ENCODE data around the gene TCF4. TPM values are rescaled to one million over a fixed set of nuclear protein-coding genes. Genes with fewer than 3 reads are reported as not detected.
A peak's percentile ranks its signal among the peaks of the same experiment; 100 is the strongest.

Gene TCF4
- total RNA-seq, 1 experiment from 2014 or later: 104 TPM

DNA sequence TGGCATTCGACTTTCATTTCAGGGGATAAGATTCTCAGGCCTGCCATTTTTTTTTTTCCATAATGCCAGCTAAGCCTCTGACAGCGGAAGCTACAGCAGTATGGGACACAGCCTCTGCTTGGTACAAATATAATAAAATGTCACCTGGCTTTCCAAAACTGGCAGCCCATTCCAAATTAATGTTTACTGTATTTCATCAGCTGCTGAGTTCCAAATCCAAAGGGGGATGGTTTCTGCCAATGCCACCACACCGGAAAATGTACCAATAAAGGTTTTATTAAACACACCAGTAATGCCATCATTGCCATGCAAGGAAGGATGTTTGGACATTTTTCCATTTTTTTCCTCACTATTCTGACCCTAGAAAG lies 352.9 kb downstream of the TCF4 start (continued):
- TF ChIP-seq, protein P1, sequence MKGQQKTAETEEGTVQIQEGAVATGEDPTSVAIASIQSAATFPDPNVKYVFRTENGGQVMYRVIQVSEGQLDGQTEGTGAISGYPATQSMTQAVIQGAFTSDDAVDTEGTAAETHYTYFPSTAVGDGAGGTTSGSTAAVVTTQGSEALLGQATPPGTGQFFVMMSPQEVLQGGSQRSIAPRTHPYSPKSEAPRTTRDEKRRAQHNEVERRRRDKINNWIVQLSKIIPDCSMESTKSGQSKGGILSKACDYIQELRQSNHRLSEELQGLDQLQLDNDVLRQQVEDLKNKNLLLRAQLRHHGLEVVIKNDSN (CRISPR knock-in tag; IDR thresholded peaks at IDR 0.05): no peak
- TF ChIP-seq GABPB1 (CRISPR knock-in tag; IDR thresholded peaks at IDR 0.05) (no peak), MYBL2 (CRISPR knock-in tag; IDR thresholded peaks at IDR 0.05) (no peak), ETV6 (CRISPR knock-in tag; IDR thresholded peaks at IDR 0.05) (no peak), ZNF232 (CRISPR knock-in tag; IDR thresholded peaks at IDR 0.05) (no peak)

- DNase-seq (ENCODE audit: low spot score) (peak; percentile 82), ATAC-seq (peak; percentile 95)
- Mint-ChIP-seq H3K36me3 (peaks cover 45% of the 10 kb centered on the region), H3K9me3 (no peaks in the 10 kb centered on the region), H3K4me3 (no peak overlapping the region), H3K27me3 (ENCODE audit: low read depth) (no peaks in the 10 kb centered on the region), H3K27ac (no peak overlapping the region; the same call in 1 of the 2 replicates), H3K4me1 (peaks cover 11% of the 10 kb centered on the region)
- ChIA-PET CTCF (interaction anchor here (0.5 to 1.9 kb wide), 45 partner anchors 10 to 626 kb away, joined by 3 to 20 read pairs (median 4); no protein-coding TSS in a partner anchor), POLR2A (no interaction called here)
- TF ChIP-seq ATF6 (CRISPR knock-in tag; IDR thresholded peaks at IDR 0.05) (no peak), NFATC4 (CRISPR knock-in tag; IDR thresholded peaks at IDR 0.05) (no peak)
- TF ChIP-seq, protein P2, sequence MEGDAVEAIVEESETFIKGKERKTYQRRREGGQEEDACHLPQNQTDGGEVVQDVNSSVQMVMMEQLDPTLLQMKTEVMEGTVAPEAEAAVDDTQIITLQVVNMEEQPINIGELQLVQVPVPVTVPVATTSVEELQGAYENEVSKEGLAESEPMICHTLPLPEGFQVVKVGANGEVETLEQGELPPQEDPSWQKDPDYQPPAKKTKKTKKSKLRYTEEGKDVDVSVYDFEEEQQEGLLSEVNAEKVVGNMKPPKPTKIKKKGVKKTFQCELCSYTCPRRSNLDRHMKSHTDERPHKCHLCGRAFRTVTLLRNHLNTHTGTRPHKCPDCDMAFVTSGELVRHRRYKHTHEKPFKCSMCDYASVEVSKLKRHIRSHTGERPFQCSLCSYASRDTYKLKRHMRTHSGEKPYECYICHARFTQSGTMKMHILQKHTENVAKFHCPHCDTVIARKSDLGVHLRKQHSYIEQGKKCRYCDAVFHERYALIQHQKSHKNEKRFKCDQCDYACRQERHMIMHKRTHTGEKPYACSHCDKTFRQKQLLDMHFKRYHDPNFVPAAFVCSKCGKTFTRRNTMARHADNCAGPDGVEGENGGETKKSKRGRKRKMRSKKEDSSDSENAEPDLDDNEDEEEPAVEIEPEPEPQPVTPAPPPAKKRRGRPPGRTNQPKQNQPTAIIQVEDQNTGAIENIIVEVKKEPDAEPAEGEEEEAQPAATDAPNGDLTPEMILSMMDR (IDR thresholded peaks at IDR 0.05): peak; percentile 79
Measured at GRCh38 chr18:55234366-55235093, 353.5 kb downstream of the TCF4 start.

DNA sequence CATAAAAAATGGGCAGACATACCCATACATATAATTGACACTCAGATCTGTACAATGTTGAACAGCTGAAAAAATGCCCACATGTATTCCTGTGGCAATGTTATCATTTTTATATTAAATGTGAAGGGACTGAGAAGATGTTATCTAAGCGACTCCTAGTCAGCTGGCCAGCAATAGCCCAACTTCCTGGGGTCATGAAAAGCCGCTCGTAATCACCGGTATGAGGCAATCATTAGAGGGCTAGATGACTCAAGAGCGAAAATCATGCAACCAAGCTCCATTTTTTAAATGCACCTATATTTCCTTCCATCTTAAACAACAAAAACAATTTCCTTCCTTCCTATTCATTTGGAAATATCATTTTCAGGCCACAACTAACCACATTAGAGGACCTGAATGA lies 354.1 kb downstream of the TCF4 start:
- peaks cover 15% of the 10 kb centered on the region for H3K4me1 Mint-ChIP-seq
- ChIA-PET POLR2A (no interaction called here), CTCF (interaction anchor here (0.5 to 1.9 kb wide), 37 partner anchors 10 to 646 kb away, joined by 3 to 20 read pairs (median 4); no protein-coding TSS in a partner anchor)
- H3K27ac Mint-ChIP-seq: no peak overlapping the region
- H3K4me3 Mint-ChIP-seq: no peak overlapping the region
- H3K27me3 Mint-ChIP-seq (ENCODE audit: low read depth): no peaks in the 10 kb centered on the region
- H3K9me3 Mint-ChIP-seq: no peaks in the 10 kb centered on the region
- no peak for ATAC-seq
- H3K36me3 Mint-ChIP-seq: peaks cover 48% of the 10 kb centered on the region
- DNase-seq (ENCODE audit: low spot score): no peak
- TF ChIP-seq HMGA2 (CRISPR knock-in tag; IDR thresholded peaks at IDR 0.05): no peak
- TF ChIP-seq, protein P3, sequence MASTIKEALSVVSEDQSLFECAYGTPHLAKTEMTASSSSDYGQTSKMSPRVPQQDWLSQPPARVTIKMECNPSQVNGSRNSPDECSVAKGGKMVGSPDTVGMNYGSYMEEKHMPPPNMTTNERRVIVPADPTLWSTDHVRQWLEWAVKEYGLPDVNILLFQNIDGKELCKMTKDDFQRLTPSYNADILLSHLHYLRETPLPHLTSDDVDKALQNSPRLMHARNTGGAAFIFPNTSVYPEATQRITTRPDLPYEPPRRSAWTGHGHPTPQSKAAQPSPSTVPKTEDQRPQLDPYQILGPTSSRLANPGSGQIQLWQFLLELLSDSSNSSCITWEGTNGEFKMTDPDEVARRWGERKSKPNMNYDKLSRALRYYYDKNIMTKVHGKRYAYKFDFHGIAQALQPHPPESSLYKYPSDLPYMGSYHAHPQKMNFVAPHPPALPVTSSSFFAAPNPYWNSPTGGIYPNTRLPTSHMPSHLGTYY (CRISPR knock-in tag; IDR thresholded peaks at IDR 0.05): no peak
- no peak for TF ChIP-seq FOXK1 (CRISPR knock-in tag; IDR thresholded peaks at IDR 0.05)
- no peak for TF ChIP-seq FOXP4 (CRISPR knock-in tag; IDR thresholded peaks at IDR 0.05)
- no peak for TF ChIP-seq RORB (CRISPR knock-in tag; IDR thresholded peaks at IDR 0.05)
- TF ChIP-seq, protein P4, sequence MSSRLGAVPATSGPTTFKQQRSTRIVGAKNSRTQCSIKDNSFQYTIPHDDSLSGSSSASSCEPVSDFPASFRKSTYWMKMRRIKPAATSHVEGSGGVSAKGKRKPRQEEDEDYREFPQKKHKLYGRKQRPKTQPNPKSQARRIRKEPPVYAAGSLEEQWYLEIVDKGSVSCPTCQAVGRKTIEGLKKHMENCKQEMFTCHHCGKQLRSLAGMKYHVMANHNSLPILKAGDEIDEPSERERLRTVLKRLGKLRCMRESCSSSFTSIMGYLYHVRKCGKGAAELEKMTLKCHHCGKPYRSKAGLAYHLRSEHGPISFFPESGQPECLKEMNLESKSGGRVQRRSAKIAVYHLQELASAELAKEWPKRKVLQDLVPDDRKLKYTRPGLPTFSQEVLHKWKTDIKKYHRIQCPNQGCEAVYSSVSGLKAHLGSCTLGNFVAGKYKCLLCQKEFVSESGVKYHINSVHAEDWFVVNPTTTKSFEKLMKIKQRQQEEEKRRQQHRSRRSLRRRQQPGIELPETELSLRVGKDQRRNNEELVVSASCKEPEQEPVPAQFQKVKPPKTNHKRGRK (CRISPR knock-in tag; IDR thresholded peaks at IDR 0.05; ENCODE audit: borderline replicate concordance): no peak
- TF ChIP-seq GRHL2 (CRISPR knock-in tag; IDR thresholded peaks at IDR 0.05; ENCODE audit: insufficient replicate concordance, severe bottlenecking): no peak
- no peak for TF ChIP-seq TP53 (CRISPR knock-in tag; IDR thresholded peaks at IDR 0.05)
- TF ChIP-seq, protein P5, sequence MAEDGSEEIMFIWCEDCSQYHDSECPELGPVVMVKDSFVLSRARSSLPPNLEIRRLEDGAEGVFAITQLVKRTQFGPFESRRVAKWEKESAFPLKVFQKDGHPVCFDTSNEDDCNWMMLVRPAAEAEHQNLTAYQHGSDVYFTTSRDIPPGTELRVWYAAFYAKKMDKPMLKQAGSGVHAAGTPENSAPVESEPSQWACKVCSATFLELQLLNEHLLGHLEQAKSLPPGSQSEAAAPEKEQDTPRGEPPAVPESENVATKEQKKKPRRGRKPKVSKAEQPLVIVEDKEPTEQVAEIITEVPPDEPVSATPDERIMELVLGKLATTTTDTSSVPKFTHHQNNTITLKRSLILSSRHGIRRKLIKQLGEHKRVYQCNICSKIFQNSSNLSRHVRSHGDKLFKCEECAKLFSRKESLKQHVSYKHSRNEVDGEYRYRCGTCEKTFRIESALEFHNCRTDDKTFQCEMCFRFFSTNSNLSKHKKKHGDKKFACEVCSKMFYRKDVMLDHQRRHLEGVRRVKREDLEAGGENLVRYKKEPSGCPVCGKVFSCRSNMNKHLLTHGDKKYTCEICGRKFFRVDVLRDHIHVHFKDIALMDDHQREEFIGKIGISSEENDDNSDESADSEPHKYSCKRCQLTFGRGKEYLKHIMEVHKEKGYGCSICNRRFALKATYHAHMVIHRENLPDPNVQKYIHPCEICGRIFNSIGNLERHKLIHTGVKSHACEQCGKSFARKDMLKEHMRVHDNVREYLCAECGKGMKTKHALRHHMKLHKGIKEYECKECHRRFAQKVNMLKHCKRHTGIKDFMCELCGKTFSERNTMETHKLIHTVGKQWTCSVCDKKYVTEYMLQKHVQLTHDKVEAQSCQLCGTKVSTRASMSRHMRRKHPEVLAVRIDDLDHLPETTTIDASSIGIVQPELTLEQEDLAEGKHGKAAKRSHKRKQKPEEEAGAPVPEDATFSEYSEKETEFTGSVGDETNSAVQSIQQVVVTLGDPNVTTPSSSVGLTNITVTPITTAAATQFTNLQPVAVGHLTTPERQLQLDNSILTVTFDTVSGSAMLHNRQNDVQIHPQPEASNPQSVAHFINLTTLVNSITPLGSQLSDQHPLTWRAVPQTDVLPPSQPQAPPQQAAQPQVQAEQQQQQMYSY (CRISPR knock-in tag; IDR thresholded peaks at IDR 0.05): no peak
- TF ChIP-seq ZNF263 (CRISPR knock-in tag; IDR thresholded peaks at IDR 0.05; ENCODE audit: low read depth): no peak
- no peak for TF ChIP-seq ELF4 (CRISPR knock-in tag; IDR thresholded peaks at IDR 0.05; ENCODE audit: low read depth)
- TF ChIP-seq JUN (CRISPR knock-in tag; IDR thresholded peaks at IDR 0.05): no peak
- no peak for TF ChIP-seq ZNF671 (CRISPR knock-in tag; IDR thresholded peaks at IDR 0.05)

Data from WTC11 (cell line).